Fibroblast of villous mesenchyme (primary cell): ENCODE measurements around the gene BMP8A. TPM values are rescaled to one million over a fixed set of nuclear protein-coding genes. Genes with fewer than 3 reads are reported as not detected.
A peak's percentile ranks its signal among the peaks of the same experiment; 100 is the strongest.
"Not testable (repeated sequence)": the region's sequence is repeated elsewhere in the genome, so short reads cannot be mapped to it uniquely, and the experiment has no call there.

Source experiments
- DNase-seq: peaks from one replicate; pipeline ENCODE4 v3.0.0-alpha.2; 2010; ENCODE audit warnings: low read depth
- H3K4me3 ChIP-seq: 2 replicates; pipeline ENCODE4 v1.5.1; 2011; ENCODE audit warnings: low read depth, mild to moderate bottlenecking, low read length
- total RNA-seq: library from RNA; depleted of rRNA; stranded (reverse); fragments of >200 nt; gene quantifications from 2 replicates; pipeline ENCODE4 v1.2.3, GENCODE V29; 2012
- TF ChIP-seq, protein P1 (sequence below): IDR thresholded peaks from 2 replicates; pipeline ENCODE4 v1.5.1; 2012; ENCODE audit warnings: low read depth, mild to moderate bottlenecking, low read length; ENCODE audit not compliant: insufficient read depth

Gene BMP8A, protein sequence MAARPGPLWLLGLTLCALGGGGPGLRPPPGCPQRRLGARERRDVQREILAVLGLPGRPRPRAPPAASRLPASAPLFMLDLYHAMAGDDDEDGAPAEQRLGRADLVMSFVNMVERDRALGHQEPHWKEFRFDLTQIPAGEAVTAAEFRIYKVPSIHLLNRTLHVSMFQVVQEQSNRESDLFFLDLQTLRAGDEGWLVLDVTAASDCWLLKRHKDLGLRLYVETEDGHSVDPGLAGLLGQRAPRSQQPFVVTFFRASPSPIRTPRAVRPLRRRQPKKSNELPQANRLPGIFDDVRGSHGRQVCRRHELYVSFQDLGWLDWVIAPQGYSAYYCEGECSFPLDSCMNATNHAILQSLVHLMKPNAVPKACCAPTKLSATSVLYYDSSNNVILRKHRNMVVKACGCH
- total RNA-seq, result 0.97 and 1.7 TPM in 2 replicates

DNA sequence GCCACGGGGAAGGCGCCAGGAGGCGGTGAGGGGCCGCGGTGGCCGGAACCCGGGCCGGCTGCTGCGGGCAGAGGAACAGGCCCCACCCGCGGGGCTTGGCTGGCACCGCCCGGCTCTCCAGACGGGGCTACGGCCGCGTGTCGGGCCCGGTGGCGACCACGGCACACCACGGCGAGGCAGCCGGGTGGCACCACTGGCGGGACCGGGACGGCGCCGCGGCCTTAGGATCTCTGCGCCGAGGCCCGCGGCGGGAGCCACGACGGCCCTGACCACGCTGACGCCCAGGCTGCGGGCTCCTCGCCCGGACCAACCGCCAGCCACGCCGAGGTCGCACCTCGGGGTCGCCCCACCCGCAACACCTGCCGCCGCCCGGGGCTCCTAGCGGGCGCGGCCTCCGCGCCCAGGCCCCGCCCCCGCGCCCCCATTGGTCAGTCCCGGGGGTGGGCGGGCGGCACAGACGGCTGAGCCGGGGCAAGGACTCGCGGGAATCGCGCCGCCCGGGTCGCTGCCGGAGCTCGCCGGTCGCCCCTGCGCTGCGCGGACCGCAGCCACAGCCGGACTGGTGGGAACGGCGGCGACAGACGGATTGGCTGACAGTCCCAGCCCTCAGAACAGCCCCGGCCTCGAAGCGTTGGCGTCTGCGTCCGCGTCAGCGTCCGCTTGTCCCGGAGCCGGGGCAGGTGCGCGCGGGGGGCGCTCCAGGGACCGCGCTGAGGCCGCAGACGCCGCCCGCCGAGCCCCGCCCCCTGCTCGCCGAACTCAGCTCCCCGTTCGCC, at the start of gene BMP8A:
Gene BMP8A (plus strand): TSS at position 491 of the 776 bp plus-strand sequence. CDS start 356 bp downstream, outside the sequence.
- H3K4me3 ChIP-seq, result peak within 1 kb of the TSS; percentile 52
- DNase-seq, result peak; percentile 39
- TF ChIP-seq, protein P1, sequence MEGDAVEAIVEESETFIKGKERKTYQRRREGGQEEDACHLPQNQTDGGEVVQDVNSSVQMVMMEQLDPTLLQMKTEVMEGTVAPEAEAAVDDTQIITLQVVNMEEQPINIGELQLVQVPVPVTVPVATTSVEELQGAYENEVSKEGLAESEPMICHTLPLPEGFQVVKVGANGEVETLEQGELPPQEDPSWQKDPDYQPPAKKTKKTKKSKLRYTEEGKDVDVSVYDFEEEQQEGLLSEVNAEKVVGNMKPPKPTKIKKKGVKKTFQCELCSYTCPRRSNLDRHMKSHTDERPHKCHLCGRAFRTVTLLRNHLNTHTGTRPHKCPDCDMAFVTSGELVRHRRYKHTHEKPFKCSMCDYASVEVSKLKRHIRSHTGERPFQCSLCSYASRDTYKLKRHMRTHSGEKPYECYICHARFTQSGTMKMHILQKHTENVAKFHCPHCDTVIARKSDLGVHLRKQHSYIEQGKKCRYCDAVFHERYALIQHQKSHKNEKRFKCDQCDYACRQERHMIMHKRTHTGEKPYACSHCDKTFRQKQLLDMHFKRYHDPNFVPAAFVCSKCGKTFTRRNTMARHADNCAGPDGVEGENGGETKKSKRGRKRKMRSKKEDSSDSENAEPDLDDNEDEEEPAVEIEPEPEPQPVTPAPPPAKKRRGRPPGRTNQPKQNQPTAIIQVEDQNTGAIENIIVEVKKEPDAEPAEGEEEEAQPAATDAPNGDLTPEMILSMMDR, result no peak

DNA sequence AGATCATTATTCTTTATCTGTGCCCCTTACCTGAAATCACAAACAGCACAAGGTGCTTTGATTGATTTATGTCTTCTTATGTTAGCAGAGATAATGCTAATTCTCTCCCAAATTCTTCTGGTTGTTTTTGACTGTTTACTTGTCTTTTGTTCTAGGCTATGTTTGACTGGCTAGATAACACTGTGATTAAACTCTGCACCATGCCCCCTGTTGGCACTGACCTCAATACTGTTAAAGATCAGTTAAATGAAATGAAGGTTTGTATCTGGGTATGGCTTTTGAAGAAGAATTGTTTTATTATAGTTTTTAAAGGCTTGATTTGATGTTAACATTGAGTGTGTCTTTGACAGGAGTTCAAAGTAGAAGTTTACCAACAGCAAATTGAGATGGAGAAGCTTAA, 49.6 kb upstream of the BMP8A start:
- TF ChIP-seq, protein P1, result no peak
- no peak overlapping the region for H3K4me3 ChIP-seq
- no peak for DNase-seq

DNA sequence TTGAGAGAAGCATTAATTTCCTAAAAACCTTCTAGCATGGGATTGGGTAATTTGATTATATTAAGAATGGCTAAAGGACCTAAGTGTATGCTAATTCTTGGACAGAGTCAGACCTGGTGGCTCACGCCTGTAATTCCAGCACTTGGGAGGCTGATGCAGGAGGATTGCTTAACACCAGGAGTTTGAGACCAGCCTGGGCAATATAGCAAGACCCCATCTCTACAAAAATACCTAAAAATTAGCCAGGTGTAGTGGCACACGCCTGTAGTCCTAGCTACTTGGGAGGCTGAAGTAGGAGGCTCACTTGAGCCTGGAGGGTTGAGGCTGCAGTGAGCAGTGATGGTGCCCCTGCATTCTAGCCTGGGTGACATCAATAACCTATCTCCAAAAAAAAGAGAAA, 45.9 kb upstream of the BMP8A start:
- no peak overlapping the region for H3K4me3 ChIP-seq
- no peak for DNase-seq
- TF ChIP-seq, protein P1, result no peak

DNA sequence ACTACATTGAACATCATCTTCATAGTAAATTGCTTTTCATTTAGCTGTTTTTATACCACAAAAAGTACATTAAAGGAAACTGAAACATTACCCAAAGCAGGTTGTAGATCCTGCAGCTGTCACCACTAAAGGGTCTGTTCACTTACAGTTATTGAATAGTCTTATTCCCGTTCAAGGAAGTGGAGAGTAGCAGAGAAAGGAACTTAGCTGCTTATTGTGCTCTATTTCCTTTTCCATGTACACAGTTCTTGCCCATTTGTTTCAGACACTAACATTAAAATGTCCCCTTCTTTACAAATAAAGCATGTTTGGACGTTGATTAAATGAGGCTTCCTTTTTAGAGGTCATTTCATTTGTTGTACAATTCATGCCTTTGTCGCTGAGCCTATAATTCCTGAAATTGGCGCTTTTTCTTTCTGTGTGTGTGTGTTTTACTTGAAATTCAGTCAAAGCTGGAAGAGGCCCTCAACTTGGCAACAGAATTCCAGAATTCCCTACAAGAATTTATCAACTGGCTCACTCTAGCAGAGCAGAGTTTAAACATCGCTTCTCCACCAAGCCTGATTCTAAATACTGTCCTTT, 44.4 kb upstream of the BMP8A start:
- no peak overlapping the region for H3K4me3 ChIP-seq
- DNase-seq, result no peak
- TF ChIP-seq, protein P1, result no peak

DNA sequence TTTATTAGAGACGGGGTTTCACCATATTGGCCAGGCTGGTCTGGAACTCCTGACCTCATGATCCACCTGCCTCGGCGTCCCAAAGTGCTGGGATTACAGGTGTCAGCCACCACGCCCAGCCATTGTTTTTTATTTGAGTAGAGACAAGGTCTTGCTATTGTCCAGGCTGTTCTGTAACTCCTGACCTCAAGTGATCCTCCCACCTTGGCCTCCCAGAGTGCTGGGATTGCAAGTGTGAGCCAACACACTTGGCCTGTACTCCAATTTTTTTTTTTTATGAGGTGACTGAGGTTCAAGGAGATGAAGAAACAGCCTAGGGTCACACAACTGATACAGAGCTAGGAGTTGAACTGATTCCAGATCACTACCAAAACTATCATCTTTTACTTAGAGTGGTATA, 41.4 kb upstream of the BMP8A start:
- DNase-seq, result peak; percentile 12
- H3K4me3 ChIP-seq, result not testable (repeated sequence)

DNA sequence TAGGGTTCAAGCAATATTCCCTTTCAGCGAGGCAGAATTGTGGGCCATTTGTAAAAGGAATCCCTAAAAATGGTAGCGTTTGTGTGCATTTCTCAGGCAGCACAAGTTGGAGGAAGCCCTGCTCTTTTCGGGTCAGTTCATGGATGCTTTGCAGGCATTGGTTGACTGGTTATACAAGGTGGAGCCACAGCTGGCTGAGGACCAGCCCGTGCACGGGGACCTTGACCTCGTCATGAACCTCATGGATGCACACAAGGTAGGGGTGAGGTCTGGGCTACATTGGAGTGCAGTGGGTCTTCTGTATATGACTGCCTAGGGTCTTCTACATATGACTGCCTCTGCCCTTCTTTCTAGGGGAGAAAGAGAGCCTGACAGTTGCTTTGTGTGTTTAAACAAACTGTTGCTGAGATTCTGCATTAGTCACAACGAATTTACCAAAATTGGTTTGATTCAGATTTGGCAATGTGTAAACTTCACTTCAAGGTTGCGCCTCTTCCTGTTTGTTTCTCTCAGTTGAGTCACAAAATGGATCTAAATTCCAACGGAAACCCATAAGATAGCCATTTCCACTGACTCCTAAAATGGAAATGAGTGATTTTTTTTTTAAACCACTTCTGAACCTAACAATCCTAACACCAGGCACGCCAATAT, 40.4 kb upstream of the BMP8A start:
- TF ChIP-seq, protein P1, result no peak
- no peak overlapping the region for H3K4me3 ChIP-seq
- peak; percentile 74 for DNase-seq
